GM21723 (cell line): ENCODE measurements around the gene PPP1R12A.
A peak's percentile ranks its signal among the peaks of the same experiment; 100 is the strongest.
"Not testable (repeated sequence)": the region's sequence is repeated elsewhere in the genome, so short reads cannot be mapped to it uniquely, and the experiment has no call there.

Experiments
- ATAC-seq: cut with Tn5 transposase; IDR thresholded peaks from one replicate; pipeline ENCODE4 v1.9.1; 2021; ENCODE audit warnings: mild to moderate bottlenecking, moderate library complexity; ENCODE audit not compliant: unreplicated experiment

PPP1R12A gene

GRCh38 chr12:79935021-79935623 is at the start of gene PPP1R12A:
Gene PPP1R12A, minus strand, starts transcription at chr12:79935097. Its CDS starts 166 bp downstream, at chr12:79934931.
- peak; percentile 87 for ATAC-seq

DNA sequence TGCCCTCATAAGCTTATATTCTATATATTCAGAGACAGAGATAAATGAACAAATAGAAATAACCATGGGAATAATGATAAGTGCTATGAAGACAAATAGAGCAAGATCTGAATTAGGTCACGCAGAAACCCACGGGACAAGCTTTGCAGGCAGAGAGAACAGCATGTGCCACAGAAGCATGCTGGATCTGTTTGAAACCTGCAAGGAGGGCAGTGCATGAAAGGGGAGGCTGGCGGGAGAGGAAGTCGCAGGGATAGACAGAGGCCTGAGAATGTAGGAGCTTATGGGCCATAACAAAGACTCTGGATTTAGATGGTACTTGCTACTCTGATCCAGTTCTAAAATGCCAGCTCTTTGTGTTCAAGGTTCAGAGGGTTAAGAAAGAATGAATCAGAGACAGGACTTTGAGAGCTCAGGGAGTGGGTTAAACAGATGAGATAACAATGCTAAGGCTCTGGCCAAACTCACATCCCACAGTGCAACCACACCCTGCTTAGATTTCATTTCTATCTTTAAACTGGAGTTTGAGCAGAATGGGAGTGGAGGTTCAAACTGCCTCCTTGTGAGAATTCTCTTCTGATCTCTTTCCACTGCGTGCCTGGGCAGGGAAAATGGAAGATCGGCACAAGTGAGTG is 49.2 kb upstream of the PPP1R12A start:
- ATAC-seq: no peak

DNA sequence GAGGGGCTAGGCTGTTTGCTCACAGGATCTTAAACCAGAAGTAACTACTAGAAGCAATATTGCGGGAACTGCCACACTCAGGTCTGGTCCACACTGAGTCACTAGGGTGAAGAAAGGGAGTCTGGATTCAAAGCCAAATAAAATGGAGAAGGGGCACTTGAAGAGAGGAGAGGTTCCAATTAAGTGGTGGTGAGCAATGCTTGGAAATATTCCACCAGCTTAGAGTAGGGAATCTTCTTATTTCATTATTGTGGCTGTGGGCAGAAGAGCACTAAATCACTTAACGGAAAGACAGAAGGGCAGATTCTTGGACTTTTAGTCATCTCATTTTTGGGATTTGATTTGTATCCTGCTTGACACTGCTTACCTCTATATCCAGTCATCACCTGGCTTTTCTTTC is 48.6 kb upstream of the PPP1R12A start:
- ATAC-seq: no peak

GRCh38 chr12:79982086-79983062 is 47.5 kb upstream of the PPP1R12A start:
- no peak for ATAC-seq

DNA sequence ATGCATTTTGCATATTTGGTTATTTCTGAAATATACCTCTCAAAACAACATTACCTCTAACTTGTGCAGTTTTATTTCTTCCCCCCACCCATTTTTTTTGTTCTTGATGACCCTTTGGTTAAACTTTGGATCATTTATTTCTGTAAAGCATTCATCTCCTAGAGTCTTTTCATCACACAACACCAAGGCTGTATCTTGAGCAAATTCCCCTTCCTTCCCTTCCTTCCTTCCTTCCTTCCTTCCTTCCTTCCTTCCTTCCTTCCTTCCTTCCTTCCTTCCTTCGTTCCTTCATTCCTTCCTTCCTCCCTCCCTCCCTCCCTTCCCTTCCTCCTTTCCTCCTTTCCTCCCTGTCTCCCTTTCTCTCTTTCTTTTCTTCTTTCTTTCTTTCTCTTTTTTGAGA is 43.8 kb upstream of the PPP1R12A start:
- no peak for ATAC-seq

GRCh38 chr12:79977856-79978460 is 43.1 kb upstream of the PPP1R12A start:
- ATAC-seq: not testable (repeated sequence)

DNA sequence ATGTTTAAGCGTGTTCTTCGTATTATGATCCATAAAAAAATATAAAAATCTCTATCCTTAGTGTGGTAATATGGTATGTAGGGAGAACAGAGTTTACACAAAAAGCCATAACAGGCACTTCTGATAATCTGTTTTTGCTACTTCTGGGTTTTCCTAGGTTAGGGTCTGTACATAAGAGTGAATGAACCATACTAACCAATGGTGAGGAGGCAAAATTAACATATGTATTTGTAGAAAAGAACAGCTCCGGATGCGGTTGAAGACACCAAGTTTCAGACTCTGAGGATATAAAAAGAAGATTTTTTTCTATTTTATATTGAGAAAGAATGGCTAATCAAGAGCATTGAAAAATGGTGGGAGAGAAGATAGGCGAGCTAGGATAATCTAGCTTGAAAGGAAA is 40.2 kb upstream of the PPP1R12A start:
- no peak for ATAC-seq

- ATAC-seq: no peak
Observed at GRCh38 chr12:79973801-79974200, 38.9 kb upstream of the PPP1R12A start.

DNA sequence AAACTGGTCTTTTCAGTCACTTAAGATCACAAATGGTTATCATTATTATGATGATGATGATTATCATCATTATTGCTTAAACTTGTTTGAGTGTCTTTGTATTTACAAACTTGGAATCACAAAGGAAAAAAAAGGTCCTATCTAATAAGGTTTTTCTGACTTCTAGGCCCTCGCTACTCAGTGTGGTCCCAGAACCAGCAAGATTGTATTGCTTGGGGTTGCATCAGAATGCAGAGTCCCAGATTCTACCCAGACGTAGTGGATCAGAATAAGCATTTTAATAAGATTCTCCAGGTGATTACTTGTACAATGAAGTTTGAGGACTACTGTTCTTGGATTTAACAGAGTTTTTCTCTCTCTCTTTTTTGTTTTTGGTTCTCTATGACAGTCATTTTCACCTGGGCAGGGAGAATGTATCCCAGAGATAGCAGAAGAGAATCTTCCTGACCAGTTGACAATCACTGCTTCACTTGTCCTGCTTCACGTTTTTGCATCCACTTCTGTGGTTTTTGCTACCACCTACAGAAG is 29.3 kb upstream of the PPP1R12A start:
- no peak for ATAC-seq

GRCh38 chr12:79961411-79961810 is 26.5 kb upstream of the PPP1R12A start:
- ATAC-seq: no peak

DNA sequence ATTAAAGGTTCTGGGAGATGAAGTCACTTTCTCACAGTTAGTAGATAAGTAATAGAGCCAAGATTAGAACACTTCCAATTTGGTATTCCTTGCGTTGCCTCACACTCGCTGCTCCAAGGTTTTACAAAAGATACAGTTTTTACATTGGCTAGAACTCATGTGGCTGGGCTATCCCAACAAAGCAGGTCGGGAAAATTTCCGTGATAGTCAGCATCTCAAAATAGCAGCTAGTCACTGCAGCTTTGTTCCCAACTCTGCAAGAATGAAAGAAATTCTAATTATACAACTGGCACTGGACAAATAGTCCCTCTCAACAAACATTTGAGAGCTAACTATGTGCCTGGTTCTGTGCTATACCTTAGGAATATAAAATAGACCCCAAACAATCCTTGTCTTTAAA is 24.6 kb upstream of the PPP1R12A start:
- no peak for ATAC-seq

GRCh38 chr12:79956896-79957295 is 22.0 kb upstream of the PPP1R12A start:
- ATAC-seq: no peak

GRCh38 chr12:79955561-79955960 is 20.7 kb upstream of the PPP1R12A start:
- no peak for ATAC-seq

DNA sequence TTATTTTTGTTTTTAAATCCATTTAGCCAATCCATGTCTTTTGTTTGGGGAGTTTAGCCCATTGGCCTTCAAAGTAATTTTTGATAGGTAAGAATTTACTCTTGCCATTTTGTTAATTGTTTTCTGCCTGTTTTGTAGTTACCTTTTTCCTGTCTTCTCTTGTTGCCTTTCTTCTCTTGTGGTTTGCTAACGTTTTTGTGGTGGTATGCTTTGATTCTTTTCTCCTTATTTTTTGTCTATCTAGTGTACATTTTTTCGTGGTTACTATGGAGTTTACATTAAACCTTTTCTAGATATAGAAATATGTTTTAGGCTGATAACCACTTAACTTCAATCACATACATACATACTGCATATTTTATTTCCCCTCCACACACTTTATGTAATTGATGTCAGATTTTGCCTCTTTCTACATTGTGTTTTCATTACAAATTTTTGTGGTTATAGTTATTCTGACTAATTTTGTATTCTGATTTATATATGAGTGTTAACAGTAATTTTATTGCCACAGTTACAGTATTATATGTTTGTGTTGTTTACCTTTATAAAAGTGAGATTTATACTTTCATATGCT is 19.2 kb upstream of the PPP1R12A start:
- ATAC-seq: no peak

DNA sequence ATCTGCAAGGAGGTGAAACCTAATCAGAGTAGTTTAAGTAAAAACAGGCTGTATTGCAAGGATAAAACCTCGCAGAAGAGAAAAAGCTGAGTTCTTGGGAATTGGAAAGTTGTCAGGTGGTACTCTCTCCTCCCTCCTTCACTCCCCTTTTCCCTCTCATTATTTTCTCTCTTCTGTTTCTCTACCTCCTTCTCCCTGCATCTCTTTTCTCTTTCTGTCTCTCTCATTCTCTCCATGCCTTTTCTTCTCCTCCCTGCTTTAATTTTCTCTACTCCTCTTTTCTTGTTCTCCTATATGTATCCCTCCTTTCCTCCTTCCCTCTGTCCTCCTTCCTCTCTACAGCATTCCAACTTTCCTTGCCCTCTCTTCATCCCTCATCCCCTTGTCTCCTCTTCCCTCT is 14.2 kb upstream of the PPP1R12A start:
- ATAC-seq: no peak

GRCh38 chr12:79945433-79945832 is 10.5 kb upstream of the PPP1R12A start:
- no peak for ATAC-seq

DNA sequence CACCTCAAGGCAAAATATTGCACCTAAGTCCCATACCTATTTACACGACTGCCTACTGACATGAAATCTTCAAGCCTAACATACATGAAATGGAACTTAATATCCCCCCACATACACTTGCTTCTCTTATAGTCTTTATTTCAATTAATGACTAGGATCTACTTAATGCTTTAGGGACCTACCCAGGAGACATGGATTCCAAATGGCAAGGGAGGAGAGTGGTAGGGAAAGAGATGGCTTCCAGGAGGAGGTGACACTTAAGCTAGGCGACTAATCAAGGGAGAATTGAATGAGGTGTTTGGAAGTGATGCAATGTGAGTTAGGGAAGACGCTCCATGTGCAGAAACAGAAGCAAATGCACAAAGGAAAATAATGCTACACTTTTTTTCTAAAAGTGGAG is 9.7 kb upstream of the PPP1R12A start:
- ATAC-seq: no peak

DNA sequence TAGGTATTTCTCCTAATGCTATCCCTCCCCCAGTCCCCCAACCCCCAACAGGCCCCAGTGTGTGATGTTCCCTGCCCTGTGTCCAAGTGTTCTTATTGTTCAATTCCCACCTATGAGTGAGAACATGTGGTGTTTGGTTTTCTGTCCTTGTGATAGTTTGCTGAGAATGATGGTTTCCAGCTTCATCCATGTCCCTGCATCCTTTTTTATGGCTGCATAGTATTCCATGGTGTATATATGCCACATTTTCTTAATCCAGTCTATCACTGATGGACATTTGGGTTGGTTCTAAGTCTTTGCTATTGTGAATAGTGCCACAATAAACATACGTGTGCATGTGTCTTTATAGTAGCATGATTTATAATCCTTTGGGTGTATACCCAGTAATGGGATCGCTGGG is 7.9 kb upstream of the PPP1R12A start:
- not testable (repeated sequence) for ATAC-seq

- ATAC-seq: no peak
Observed at GRCh38 chr12:79939728-79940310, 4.9 kb upstream of the PPP1R12A start.

DNA sequence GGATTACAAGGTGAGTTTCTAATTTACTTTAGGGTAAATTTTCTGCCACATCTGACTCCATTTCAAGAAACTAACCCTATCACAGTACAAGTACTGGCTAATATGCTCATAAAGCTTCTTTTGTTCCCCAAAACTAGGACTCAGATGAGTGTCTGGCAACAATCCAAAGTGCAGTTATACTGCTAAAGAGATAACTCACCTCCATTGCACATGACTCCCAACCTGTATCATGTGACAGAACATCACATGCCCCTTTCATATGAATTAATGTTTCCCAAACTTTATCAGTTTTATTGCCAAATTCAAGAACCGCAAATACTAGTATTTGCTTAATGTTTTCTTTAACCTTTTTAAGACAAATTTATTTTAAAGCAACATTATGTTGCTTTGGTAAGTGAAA is 3.9 kb upstream of the PPP1R12A start:
- ATAC-seq: no peak
